Measurements from ENCODE around the gene CSNK2A1.
A peak's percentile ranks its signal among the peaks of the same experiment; 100 is the strongest.
"Not testable (repeated sequence)": the region's sequence is repeated elsewhere in the genome, so short reads cannot be mapped to it uniquely, and the experiment has no call there.

CSNK2A1 gene

GRCh38 chr20:543369-544152 lies at the start of gene CSNK2A1:
CSNK2A1 (minus strand) TSS chr20:543790; CDS start chr20:508551, 35,239 bp downstream.
- DNase-seq = peak; percentile 89

- no peak for DNase-seq
Observed at GRCh38 chr20:592506-592905, 48.9 kb upstream of the CSNK2A1 start.

GRCh38 chr20:591941-592340 lies 48.4 kb upstream of the CSNK2A1 start:
- no peak for DNase-seq

DNA sequence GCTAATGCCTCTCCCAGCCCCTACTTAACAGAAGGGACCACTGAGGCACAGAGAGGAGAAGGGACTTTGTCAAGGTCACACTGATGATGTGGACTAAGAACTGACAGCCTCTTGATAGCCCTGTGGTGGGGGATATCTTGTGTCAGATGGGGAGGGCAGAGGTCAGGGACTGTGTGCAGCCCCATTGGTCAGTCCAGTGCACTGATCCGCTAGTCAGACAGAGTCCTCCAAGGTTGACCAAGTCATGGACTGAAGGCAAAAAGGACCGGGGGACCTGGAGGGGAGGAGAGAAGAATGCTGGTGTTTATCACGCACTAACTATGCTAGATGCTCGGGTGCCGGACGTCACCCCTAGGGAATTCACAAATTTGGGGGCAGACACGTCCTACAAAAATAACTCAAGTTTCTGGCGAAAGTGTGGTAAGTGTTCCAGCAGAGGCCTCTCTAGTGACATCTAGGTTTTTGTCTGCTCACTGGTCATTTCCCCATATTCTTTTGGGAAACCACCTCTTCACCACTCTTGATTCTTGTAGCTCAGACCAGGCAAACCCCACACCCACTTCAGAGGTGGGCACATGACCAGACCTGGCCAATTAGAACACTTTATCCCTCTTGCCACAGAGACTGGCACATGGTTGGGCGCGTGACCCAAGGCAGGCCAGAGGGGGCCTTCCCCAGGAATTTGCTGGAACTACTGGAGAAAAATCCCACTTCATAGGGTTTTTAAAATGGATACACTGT lies 45.5 kb upstream of the CSNK2A1 start:
- no peak for DNase-seq

GRCh38 chr20:588476-588875 lies 44.9 kb upstream of the CSNK2A1 start:
- no peak for DNase-seq

DNA sequence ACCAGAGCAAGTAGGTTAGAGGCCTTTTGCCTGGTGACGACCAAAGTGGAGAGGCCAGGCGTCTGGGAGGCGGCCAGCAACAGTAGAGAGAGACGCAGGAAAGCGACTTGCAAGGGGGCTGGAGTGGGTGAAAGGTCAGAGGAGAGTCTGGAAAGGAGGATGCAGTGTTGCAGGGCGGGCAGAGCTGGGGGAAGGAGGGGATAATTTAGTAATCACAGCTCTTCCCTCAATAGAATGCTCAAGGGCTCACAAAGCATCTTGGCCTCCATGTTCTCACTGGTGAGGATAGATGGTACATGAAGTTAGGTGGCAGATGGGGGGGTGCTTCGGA lies 41.3 kb upstream of the CSNK2A1 start:
- DNase-seq = no peak

DNA sequence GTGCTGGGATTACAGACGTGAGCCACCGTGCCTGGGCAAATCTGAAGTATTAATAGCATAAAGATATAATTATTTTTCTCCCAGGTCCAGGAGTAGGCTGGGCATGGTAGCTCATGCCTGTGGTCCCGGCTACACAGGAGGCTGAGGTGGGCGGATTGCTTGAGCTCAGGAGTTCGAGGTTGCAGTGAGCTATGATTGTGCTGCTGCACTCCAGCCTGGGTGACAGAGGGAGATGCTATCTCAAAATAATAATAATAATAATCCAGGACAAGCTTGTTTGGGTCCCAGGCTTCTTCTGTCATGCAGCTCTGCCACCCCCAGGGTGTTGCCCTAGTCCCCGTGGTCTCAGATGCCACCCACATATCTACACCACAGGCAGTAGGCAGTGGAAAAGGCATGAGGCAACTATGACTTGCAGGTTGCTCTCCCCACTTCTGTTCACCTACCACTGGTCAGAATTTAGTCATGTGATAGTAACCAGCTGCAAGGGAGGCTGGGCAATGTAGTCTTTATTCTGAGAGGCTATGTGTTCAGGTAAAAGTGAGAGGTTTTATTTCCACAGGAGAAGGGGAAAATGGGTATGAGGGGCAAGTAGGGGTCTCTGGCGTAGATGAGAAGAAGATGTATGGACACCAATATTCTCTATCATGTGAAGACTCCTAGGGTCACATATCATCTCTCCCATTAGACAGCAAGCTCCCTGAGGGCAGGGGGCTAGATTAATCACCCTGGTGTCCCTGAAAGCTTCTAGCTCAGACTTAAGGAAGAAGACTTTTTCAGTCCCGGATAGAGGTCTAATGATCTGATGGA lies 40.8 kb upstream of the CSNK2A1 start:
- DNase-seq = no peak

DNA sequence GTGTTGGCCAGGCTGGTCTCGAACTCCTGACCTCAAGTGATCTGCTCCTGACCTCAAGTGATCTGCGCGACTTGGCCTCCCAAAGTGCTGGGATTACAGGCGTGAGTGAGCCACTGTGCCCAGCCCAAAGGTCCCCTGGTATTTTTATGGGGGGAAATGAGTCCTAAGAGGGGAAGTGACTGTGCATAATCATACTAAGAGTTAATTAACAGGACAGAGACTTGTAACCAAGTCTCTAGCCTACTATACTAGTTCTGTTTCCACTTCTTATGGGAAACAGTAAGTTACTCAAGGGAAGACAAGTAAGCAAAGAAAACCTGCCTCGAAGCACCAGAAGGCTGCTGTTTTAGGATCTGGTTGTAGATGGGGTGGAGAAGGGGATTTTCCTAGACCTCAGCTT lies 38.6 kb upstream of the CSNK2A1 start:
- no peak for DNase-seq

DNA sequence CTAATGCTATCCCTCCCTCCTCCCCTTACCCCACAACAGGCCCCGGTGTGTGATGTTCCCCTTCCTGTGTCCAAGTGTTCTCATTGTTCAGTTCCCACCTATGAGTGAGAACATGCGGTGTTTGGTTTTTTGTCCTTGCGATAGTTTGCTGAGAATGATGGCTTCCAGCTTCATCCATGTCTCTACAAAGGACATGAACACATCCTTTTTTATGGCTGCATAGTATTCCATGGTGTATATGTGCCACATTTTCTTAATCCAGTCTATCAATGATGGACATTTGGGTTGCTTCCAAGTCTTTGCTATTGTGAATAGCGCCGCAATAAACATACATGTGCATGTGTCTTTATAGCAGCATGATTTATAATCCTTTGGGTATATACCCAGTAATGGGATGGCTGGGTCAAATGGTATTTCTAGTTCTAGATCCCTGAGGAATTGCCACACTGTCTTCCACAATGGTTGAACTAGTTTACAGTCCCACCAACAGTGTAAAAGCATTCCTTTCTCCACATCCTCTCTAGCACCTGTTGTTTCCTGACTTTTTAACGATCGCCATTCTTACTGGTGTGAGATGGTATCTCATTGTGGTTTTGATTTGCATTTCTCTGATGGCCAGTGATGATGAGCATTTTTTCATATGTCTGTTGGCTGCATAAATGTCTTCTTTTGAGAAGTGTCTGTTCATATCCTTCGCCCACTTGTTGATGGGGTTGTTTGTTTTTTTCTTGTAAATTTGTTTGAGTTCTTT lies 35.5 kb upstream of the CSNK2A1 start:
- not testable (repeated sequence) for DNase-seq

DNA sequence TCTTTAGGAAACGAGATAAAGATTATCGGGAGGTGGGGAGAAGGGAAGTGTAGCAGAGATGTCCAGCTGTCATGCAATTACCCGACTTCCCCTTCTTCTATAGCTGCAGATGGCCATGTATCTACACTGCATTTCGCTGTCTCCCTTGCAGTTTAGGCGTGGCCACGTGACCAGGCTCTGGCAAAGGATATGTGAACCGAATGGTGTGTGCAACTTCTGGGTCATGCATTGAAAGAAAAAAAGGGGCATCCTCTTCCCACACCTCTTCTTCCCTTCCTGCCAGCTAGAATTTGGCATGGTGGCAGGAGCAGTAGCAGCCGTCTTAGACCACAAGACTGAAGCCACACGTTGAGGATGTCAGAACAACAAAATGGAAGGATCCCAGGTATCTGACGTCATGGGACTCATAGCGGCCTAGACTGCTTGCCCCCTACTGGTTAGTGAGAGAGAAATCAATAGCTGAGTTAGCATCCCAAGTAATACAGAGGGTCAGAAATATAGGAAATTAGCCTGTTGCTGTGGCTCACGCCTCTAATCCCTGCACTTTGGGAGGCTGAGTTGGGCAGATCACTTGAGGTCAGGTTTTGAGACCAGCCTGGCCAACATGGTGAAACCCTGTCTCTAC lies 33.7 kb upstream of the CSNK2A1 start:
- DNase-seq = no peak

DNA sequence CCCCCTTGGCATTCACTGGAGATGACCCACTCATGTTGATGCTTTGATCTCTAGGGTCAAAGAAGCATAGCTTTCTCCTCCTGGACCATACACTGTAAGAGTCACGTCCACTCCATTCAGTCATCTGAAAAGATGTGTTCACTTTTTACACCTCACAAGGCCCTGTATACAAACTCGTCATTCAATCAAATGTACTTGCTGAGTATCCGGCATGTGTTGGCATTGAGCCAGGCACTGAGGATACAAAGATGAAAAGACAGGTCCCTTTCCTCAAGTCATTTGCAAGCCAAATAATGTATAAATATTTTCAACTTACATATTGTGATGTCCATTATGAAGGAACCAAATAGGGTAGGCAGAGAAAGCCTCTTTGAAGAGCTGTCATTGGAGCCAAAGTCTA lies 32.6 kb upstream of the CSNK2A1 start:
- DNase-seq = no peak

GRCh38 chr20:575230-575629 lies 31.6 kb upstream of the CSNK2A1 start:
- DNase-seq = no peak

GRCh38 chr20:574297-574942 lies 30.8 kb upstream of the CSNK2A1 start:
- DNase-seq = no peak

- DNase-seq = no peak
Observed at GRCh38 chr20:573414-574296, 30.1 kb upstream of the CSNK2A1 start.

GRCh38 chr20:572727-573126 lies 29.1 kb upstream of the CSNK2A1 start:
- no peak for DNase-seq

DNA sequence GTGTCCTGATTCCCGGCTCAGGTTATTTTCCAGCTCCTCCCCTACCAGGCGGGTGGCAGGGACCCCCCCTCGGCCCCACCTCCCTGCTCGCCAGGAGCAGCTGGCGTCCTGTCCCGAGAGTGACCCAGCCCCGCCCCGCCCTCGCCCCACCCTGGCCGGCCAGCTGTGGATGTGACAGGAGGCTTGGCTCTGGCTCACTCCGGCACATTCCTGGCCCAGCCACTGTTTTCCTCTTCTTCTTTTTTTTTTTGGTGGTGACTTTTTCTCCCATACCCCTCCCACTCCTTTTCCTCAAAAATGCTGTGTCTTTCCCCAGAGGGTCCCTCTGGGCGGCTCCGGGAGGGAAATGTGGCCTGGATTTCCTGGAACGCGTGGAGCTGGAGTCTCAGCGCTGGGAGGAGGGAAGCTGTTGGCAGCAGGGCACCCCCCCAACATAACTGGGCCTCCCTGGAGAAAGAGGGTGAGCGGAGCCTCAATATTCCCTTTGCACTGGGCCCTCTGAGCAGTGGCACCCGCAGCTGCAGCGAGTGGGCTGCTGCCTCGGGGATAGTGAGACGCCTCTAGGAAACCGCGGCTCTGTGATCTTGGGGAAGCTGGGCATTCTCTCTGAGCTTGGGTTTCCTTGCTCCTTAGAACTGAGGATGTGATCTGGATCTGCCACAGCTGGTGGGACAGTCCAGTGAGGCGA lies 28.3 kb upstream of the CSNK2A1 start:
- no peak for DNase-seq

DNA sequence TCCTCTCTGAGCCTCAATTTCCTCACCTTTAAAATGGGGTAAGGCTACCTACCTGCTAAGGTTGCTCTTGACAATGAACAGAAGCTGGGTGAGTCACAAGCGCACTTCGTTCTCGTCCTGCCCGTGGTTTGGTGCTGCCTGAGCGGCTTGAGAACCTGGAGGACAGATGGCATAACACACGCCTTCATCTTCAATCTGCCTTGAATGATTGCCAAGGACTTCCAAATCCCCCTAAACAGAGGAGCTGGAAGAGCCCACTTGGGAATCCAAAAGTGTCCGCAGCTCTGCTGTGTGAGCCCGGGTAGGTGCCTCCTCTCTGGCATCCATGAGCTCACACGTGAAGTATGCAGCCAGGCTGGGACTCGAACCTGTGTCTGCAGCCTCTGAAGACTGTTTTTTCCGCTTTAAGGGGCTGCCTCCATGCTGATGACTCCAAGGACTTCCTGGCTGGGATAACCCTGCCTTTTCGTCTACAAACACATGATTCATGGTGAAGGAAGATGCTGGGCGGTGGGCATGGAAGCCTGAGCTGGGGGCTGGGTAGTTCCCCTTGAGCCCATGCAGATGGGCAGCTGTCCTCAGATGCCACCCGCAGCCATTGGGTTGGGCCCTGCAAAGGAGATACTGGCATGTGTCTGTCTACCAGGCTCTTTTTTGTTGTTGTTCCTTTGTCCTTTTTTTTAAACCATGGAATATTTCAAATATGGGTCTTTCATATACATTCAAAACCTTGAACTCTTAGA lies 25.3 kb upstream of the CSNK2A1 start:
- no peak for DNase-seq

DNA sequence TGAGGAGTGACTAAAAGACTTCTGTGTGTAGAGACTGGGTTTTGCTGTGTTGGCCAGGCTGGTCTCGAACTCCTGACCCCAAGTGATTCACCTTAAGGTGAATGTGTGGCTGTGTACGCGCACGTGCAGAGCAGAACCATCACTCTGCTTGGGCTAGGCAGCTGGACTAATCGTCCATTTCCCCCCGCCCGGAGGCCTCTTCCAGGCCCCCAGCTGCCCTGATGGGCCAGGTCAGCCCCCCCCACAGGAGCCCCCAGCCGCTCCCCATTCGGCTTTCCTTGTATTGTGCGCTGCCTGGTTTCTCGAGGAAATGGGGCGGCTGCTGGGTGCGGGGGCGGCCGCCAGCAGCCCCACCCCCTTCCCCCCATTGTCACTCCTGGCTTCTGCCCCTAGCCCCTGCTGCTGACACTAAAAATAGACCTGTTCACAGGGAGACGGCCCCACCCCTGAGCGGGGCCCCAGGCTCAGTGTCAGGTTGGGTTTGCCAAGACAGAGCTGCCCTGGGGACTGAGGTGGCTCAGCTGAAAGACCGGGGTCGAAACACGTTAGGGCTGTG lies 24.6 kb upstream of the CSNK2A1 start:
- no peak for DNase-seq

- DNase-seq = no peak
Observed at GRCh38 chr20:564192-564591, 20.6 kb upstream of the CSNK2A1 start.

All from NCI-H2029 (cell line).